NCI-H2107 treated with DMSO at 0.1 percent for 48 hours (cell line): ENCODE data around the gene MED26.

Source experiments
- DNase-seq: peaks from one replicate; lab custom pipeline; 2025; ENCODE audit not compliant: unreplicated experiment; lab: John Stamatoyannopoulos, UW

Gene MED26

DNA sequence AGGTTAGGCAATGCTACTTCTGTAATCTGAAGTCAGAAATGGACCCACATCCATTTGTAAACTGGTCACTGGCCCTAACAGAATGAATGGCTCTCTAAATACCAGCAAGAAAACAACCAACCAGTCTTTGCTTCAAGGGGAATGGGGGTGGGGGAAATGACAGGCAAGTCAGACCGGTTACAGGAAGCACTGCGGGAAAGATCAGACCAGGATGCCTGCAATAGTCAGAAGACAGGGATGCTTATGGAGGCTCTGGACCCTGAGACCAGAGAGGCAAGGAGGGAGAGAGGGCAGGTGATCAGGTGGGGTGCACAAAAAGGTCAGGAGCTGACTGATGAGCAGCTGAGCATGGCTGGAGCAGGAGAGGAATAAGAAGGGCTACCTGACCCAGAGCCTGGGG lies 13.1 kb downstream of the MED26 start:
- no peak for DNase-seq

DNA sequence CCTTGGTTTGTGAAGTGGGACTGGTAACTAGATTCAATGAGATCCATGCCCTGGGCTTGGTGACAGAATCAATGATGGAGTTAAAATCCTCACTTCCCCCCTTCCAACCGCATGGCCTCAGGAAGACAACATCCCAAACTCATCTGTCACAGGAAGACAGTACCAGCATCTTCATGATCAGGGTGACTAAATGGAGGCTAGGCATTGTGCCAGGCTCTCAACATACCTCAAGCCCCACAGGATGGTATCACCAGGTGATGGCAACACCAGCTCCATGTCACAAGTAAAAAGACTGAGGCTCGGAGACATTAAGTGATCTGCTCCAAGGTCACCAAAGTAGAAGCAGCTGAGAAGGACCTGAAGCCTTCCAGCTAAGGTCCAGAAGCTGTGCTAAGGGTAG lies 14.2 kb downstream of the MED26 start:
- no peak for DNase-seq

- no peak for DNase-seq
These were observed 15.4 kb downstream of the MED26 start for GRCh38 chr19:16612636-16613035.

- DNase-seq: peak; percentile 45
These were observed 16.9 kb downstream of the MED26 start for GRCh38 chr19:16611121-16611520.

GRCh38 chr19:16609511-16610200 lies 18.3 kb downstream of the MED26 start:
- no peak for DNase-seq

- DNase-seq: no peak
These were observed 19.7 kb downstream of the MED26 start for GRCh38 chr19:16608290-16608739.

DNA sequence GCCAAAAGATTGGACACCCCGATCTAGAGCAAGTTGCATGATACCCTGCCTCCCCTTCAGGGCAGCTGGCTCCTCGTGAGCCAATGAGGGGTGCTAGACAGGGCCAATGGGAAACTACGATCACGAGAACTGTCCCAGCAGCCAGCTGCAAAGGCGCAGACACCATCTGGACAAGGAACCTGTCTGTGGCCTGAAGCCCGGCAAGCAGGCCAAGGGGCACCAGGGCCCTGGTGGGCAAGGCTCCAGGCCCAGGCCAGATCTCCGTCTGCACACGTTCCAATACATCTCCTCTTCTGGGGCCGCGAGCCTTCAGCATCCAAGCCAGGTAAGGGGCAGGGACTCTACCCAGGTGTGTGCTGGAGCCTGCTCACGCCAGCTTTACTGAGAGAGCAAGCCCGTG lies 20.2 kb downstream of the MED26 start:
- DNase-seq: no peak

GRCh38 chr19:16605553-16605994 lies 22.4 kb downstream of the MED26 start:
- no peak for DNase-seq

DNA sequence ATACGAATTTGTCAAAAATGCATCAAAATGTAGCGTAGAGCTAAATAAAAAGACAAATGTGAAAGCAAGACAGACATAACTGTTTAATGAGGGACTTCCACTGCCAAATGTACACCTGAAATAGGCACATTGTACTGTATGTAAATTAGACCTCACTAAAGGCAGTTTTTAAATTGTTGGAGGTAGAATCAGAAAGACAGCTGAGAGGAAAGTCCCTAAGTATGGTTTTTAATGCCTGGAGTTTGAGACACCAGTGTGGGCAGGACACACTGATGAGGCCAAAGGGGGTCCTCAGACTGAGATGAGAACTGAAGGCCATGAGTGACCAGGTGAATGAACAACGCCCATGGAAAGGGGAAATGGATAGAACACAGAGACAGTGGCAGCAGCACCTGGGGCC lies 22.9 kb downstream of the MED26 start:
- no peak for DNase-seq

DNA sequence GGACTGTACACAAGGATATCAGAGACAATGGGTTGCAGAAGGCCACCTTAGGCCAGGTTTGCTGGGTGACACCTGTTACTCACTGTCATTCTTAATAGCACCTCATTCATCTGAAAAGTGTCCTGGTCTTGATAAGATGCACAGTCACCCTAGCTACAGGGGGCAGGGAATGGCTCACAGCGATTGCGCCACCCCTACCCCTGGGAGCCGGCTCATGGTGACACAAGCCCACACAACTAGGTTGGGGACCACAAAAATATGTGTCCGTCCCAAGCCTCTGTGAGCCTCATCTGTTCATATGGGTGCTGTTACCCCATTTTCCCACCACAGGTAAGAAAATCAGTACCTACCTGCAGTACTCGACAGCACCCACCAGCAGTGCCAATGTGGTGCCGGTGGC lies 23.4 kb downstream of the MED26 start:
- no peak for DNase-seq

DNA sequence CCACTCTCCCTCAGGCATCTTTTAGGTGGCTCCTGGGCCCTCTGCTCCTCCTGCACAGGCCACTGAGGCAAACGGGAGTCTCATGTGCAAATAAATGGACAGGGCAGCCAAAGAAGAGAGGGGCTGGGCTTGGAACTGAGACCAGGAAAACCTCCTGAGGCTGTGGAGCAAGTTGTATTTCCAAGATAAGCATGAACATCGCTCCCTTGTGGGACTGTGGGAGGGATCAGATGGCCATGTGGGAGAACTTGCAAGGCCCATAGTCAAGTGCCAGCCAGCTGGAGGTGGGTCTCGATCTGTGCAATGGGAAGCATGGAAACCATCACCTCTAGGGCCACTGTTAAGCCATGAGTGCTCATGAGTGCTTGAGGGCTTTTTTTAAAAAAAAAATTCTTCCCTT lies 24.9 kb downstream of the MED26 start:
- DNase-seq: no peak

- no peak for DNase-seq
These were observed 26.5 kb downstream of the MED26 start for GRCh38 chr19:16601378-16602052.

DNA sequence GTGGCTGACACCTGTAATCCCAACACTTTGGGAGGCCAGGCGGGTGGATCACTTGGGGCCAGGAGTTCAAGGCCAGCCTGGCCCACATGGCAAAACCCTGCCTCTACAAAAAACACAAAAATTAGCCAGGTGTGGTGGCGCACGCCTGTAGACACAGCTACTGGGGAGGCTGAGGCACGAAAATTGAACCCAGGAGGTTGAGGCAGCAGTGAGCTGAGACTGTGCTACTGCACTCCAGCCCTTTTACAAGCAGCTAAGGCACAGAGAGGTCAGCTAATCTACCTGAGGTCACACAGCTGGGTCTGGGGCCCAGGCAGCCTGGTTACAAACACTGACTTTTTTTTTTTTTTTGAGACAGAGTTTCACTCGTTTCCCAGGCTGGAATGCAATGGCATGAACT lies 27.2 kb downstream of the MED26 start:
- no peak for DNase-seq

GRCh38 chr19:16599655-16600346 lies 28.2 kb downstream of the MED26 start:
- no peak for DNase-seq

DNA sequence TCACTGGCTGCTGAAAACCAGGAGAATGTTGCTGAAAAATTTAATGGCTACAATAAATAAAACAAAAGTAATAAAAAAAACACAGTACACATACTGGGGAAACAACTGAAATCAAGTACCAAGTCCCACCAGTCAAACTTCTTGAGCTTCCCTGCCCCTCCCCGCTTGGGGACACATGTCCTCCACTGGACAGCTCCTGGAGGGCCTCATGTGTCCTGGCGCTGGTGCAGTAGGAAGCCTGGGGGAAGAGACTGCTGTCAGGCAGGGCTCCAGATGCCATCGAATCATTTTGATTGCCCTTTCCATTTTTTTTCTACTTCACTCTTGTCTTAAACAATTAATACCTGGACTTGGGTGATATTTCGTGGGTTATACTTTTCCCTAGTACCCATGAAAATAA lies 29.2 kb downstream of the MED26 start:
- no peak for DNase-seq

DNA sequence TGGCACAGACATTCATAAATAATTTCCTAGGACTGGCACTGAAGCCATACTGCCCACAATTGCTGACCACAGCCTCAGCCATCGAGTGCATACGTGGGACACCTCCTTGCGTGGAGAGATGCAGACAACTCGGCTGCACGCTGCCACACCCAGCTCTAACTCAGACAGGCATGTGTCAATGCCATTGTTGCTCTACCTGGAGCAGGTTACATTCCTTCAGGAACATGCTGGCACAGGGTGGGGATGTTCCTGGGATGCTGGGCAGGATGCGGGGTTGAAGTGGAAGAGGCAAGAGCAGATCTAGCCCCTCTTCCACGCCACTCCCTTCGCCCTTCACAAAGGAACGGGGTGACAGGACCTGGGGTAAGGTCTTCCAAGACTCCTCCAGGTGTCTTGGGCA lies 31.6 kb downstream of the MED26 start:
- DNase-seq: no peak

DNA sequence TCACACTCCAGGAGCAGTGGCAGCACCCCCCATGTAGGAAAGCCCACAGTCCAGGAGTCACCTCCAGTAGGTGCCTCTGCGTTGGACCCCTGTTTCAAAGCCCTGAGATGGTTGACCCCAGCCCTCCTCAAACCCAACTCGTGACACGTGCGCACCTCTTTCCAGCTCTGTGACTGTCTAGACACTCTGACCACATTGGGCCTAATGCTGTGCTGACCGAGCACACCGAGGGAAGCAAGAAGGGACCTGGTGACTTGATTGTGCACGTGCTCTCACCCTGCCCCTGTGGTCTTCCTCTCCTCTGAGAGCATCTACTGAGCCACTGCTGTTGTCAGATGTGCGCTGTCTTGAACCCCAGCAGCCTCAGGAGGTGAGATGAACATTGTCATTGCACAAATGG lies 32.9 kb downstream of the MED26 start:
- no peak for DNase-seq

- DNase-seq: no peak
These were observed 33.3 kb downstream of the MED26 start for GRCh38 chr19:16594681-16595091.

DNA sequence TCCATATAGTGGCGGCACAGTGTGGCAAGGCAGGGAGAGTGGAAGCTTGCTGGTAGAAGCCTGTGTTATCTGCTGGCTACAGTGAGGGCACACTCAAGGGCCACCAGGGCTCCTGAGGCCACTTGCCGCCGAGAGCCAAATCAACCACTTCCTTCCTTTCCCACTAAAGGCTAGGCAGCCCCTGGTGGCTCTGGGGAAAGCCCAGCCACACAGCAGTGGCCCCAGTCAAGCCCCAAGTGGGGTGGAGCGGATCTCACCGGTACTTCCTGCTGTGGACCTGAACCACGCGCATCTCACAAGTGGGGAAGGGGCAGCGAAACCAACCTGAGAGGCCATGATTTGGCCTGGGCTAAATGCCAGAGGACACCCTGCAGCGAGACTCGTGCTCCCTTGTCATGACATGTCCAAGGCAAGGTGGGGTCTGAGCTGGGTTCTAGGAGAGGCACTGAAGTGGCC lies 33.8 kb downstream of the MED26 start:
- DNase-seq: no peak

- no peak for DNase-seq
These were observed 34.8 kb downstream of the MED26 start for GRCh38 chr19:16593181-16593580.

DNA sequence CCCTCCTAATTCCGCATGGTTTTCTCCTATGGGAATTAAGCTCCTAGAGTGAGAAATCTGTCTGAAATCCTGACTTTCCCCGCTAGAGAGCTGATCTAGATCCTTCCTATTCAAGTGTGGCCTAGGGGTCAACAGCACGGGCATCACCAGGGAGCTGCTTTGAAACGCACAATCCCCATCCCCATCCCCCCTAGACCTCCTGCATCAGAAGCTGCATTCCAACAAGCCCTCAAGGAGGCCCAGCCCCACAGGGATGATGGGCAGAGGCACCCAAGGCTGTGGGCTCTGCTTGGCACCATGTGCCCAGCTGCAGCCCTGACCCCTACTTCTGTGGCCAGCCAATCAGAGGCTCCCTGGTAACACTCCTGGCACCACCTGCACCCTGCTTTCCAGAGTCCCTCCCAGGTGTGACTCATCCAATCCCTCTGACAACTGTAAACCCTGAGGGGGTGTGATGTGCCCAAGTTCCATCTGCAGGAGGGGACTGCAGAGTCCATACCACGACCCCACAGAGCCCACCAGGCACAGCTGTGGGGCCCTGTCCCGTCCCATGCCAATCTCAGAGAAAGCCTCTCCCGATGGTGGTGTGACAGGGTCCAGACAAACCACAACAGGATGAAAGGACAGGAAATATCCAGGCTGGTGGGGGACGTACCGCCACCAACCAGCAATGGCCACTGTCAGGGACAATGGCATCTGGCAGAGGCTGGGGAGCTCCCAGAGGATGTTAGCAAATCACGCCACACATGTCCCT lies 36.0 kb downstream of the MED26 start:
- DNase-seq: no peak
